Measurements from ENCODE around the gene TMEM131.

Gene TMEM131

DNA sequence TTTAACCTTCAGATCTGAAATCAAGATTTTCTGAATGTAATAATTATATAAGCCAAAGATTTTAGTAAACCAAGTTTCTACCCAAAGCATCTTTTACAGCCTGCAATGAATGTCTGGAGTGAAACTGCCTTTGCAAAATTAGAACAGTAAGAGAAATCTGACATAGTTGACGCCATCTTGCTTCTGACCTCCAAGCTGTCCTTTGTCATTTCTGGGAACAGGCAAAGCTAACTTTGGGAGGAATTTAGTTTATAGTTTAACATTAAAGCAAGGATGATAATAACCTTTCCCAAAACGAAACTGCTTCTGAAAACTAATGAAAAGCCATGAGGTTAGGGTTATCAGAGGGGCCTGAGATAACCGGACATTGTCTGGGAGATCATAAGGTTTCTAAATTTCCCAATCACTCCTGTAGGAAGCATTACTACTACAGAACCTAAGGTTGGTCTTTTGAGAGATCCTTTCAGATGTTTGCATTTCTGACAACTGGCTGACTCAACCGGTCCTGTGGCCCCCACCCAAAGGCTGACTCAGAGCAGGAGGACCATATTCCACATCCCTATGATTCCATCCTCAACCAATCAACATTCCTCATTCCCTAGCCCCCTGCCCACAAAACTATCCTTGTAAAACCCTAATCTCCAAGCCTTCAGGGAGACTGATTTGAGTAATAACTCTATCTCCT, 124.5 kb downstream of the TMEM131 start:
- Mint-ChIP-seq H3K36me3 (ENCODE audit: low read depth) (peaks cover 65% of the 10 kb centered on the region), H3K4me3 (no peak overlapping the region), H3K9me3 (peaks cover 62% of the 10 kb centered on the region), H3K27me3 (ENCODE audit: low read depth, poor library complexity) (no peaks in the 10 kb centered on the region), H3K4me1 (peaks cover 23% of the 10 kb centered on the region), H3K27ac (no peak overlapping the region)
- no peak for DNase-seq
- TF ChIP-seq, protein P1, sequence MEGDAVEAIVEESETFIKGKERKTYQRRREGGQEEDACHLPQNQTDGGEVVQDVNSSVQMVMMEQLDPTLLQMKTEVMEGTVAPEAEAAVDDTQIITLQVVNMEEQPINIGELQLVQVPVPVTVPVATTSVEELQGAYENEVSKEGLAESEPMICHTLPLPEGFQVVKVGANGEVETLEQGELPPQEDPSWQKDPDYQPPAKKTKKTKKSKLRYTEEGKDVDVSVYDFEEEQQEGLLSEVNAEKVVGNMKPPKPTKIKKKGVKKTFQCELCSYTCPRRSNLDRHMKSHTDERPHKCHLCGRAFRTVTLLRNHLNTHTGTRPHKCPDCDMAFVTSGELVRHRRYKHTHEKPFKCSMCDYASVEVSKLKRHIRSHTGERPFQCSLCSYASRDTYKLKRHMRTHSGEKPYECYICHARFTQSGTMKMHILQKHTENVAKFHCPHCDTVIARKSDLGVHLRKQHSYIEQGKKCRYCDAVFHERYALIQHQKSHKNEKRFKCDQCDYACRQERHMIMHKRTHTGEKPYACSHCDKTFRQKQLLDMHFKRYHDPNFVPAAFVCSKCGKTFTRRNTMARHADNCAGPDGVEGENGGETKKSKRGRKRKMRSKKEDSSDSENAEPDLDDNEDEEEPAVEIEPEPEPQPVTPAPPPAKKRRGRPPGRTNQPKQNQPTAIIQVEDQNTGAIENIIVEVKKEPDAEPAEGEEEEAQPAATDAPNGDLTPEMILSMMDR (IDR thresholded peaks at IDR 0.05) = no peak

DNA sequence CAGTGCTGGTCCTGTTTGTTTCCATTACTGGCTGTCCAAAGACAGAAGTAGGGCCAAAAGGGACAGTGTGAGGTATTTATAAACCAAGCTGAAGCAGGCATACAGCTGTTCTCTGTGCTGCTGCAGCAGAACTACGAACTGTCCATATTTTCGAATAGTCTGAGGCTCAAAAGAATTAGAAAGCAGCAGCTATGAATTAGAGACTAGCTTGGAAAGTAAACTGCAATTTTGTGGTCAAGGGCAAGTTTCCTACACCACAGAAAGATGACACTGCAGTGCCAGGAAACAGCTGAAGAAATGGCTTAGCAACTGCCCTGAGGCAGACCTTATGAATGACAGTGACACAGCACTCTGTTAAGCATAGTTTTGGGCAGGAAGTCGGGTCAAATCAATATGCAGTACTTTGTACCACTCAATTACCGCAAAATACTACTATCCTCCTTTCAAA, 125.3 kb downstream of the TMEM131 start:
- Mint-ChIP-seq H3K4me3 (no peak overlapping the region), H3K27me3 (ENCODE audit: low read depth, poor library complexity) (no peaks in the 10 kb centered on the region), H3K4me1 (peaks cover 23% of the 10 kb centered on the region), H3K27ac (no peak overlapping the region), H3K9me3 (peaks cover 59% of the 10 kb centered on the region), H3K36me3 (ENCODE audit: low read depth) (peaks cover 64% of the 10 kb centered on the region)
- no peak for DNase-seq
- TF ChIP-seq, protein P1 (IDR thresholded peaks at IDR 0.05) = no peak

DNA sequence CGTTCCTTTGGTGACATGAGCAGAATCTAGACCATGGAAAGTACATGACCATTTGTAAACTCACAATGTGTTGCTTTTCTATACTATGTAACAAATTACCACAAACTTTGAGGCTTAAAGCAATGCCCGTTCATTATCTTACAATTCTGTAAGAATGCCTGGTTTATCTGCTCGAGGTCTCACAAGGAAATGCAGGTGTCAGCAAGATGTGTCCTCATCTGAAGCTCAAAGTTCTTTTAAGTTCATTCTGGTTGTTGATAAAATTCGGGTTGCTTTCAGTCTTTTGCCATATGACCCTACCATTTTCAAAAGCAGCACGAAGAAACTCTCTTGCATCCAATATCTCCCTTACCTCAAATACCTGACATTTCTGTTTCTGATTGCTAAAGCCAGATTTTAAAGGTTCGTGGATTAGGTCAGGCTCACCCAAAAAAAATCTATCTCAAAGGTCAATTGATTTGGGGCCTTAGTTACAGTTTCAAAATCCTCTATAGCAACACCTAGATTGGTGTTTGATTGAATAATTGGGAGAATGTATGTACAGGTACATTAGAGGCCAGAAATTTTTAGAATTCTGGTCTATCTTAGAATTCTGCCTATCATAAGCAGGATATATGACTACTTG, 125.9 kb downstream of the TMEM131 start:
- DNase-seq = no peak
- no peak overlapping the region for H3K27ac Mint-ChIP-seq
- TF ChIP-seq, protein P1 (IDR thresholded peaks at IDR 0.05) = no peak
- H3K27me3 Mint-ChIP-seq (ENCODE audit: low read depth, poor library complexity) = no peaks in the 10 kb centered on the region
- H3K36me3 Mint-ChIP-seq (ENCODE audit: low read depth) = peaks cover 64% of the 10 kb centered on the region
- peaks cover 23% of the 10 kb centered on the region for H3K4me1 Mint-ChIP-seq
- H3K9me3 Mint-ChIP-seq = peaks cover 59% of the 10 kb centered on the region
- H3K4me3 Mint-ChIP-seq = no peak overlapping the region

DNA sequence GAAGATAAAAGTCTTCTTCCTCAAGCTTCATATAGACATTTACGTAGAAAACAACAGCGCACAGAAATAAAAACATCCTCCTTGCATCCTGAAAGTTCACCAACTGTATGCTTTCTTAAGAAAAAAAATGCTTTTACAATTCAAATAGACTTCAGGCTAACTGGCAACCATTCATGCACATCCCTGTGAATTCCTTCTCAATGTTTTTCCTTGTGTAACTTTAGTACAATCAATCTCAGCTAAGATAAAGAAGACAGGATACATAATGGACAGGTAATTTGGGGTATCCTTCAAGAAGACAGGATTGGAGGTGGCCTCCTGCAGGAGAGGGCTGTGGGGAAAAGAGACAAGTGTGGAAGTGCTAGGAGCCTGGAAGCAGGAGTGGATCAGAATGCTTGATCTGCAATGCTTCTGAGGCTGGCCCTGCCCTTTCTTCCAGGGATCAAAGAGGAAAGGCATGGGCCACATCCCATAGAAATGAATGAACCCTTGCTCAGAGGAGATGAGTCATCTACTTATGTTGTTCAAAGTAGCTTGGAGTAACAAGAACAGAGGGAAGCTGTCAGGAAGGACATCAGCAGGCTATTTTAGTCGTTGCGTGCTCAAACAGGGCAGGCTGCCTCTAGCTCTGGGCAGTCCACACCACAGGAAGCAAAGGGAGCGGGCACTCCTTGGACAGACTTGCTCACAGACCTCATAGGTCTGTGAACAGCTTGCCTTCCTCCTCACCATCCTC, 126.6 kb downstream of the TMEM131 start:
- Mint-ChIP-seq H3K36me3 (ENCODE audit: low read depth) (peaks cover 62% of the 10 kb centered on the region), H3K4me3 (no peak overlapping the region), H3K27ac (peak overlapping the region; percentile 17), H3K9me3 (peaks cover 58% of the 10 kb centered on the region), H3K27me3 (ENCODE audit: low read depth, poor library complexity) (no peaks in the 10 kb centered on the region), H3K4me1 (peaks cover 23% of the 10 kb centered on the region)
- no peak for DNase-seq
- TF ChIP-seq, protein P1 (IDR thresholded peaks at IDR 0.05) = no peak

DNA sequence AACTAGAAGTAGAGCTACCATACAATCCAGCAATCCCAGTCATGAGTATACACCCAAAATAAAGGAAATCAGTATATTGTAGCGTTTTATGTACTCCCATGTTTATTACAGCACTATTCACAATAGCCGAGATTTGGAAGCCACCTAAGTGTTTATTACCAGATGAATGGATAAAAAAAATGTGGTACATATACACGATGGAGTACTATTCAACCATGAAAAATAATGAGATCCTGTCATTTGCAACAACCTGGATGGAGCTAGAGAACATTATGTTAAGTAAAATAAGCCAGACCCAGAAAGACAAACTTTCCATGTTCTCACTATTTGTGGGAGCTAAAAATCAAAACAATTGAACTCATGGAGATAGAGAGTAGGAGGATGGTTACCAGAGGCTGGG, 131.9 kb downstream of the TMEM131 start:
- Mint-ChIP-seq H3K9me3 (peaks cover 47% of the 10 kb centered on the region), H3K27me3 (ENCODE audit: low read depth, poor library complexity) (no peaks in the 10 kb centered on the region), H3K4me3 (no peak overlapping the region), H3K36me3 (ENCODE audit: low read depth) (peaks cover 73% of the 10 kb centered on the region), H3K27ac (no peak overlapping the region), H3K4me1 (peaks cover 14% of the 10 kb centered on the region)
- no peak for DNase-seq
- TF ChIP-seq, protein P1 (IDR thresholded peaks at IDR 0.05) = no peak

All from nephron progenitor cell (in vitro differentiated cells).